ENCODE data around the gene TUBB4A.

TUBB4A gene

DNA sequence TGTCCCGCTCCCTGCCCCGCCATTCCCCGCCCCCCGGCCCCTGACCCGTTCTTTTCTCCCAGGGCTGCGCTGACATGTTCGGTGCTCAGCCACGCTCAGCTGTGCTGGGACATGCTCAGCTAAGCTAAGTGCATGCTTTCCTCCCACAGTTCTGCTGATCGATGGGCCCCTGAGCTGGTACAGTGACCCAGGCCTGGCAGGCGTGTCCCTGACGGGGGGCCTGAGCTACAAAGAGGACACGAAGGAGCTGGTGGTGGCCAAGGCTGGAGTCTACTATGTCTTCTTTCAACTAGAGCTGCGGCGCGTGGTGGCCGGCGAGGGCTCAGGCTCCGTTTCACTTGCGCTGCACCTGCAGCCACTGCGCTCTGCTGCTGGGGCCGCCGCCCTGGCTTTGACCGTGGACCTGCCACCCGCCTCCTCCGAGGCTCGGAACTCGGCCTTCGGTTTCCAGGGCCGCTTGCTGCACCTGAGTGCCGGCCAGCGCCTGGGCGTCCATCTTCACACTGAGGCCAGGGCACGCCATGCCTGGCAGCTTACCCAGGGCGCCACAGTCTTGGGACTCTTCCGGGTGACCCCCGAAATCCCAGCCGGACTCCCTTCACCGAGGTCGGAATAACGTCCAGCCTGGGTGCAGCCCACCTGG lies 32.5 kb upstream of the TUBB4A start:
- TF ChIP-seq ZFX (IDR thresholded peaks at IDR 0.05; ENCODE audit: borderline replicate concordance): no peak
- TF ChIP-seq, protein P1, sequence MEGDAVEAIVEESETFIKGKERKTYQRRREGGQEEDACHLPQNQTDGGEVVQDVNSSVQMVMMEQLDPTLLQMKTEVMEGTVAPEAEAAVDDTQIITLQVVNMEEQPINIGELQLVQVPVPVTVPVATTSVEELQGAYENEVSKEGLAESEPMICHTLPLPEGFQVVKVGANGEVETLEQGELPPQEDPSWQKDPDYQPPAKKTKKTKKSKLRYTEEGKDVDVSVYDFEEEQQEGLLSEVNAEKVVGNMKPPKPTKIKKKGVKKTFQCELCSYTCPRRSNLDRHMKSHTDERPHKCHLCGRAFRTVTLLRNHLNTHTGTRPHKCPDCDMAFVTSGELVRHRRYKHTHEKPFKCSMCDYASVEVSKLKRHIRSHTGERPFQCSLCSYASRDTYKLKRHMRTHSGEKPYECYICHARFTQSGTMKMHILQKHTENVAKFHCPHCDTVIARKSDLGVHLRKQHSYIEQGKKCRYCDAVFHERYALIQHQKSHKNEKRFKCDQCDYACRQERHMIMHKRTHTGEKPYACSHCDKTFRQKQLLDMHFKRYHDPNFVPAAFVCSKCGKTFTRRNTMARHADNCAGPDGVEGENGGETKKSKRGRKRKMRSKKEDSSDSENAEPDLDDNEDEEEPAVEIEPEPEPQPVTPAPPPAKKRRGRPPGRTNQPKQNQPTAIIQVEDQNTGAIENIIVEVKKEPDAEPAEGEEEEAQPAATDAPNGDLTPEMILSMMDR (IDR thresholded peaks at IDR 0.05): no peak
- H3K27ac ChIP-seq: no peak overlapping the region

DNA sequence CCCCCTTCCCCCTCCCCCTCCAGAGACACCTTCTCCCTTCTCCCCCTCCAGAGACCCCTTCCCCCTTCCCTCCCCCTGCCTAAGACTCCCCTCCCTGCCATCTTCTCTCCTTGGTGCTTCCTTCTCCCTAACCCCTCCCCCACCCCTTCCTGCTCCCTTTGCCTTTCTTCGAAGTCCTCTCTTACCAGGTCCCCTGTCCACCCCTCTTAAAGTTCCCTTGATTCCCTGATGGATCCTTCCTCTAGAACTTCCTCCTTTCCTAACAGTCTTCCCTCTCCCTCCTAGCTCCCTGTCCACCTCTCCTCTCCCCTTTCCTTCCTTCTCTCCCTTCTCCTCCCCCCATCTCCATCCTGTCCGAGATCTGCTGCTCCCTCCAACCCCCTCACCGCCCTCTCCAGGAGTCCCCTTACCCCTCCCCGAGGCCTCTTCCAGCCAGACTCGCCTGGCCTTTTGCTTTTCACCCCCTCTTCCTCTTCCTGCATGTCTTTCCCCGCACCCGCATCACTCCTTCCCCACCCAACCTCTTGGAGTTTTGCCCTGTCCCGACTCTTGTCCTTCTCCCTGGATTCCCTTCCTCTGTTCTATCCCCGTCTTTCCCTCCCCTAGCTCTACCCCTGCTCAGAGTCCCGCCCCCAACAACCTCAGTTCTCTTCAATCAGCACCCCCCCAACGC lies 31.8 kb upstream of the TUBB4A start:
- no peak for TF ChIP-seq ZFX (IDR thresholded peaks at IDR 0.05; ENCODE audit: borderline replicate concordance)
- TF ChIP-seq, protein P1 (IDR thresholded peaks at IDR 0.05): no peak
- no peak overlapping the region for H3K27ac ChIP-seq

DNA sequence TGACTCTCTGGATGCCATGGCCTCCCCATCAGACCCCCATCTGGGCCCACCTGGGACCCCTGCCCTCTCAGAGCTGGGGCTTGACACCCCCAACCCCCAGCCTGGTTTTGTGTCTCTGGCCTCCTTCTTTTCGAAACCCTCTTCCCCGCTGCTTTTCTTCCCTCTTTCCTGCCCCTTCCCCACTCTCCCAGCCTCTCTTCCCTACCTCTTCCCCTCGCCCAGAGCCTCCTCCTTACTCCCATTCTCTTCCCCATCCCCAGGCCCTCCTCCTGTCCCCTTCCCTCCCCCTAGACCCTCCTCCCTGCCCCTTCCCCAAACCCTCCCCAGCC lies 30.9 kb upstream of the TUBB4A start:
- no peak for TF ChIP-seq ZFX (IDR thresholded peaks at IDR 0.05; ENCODE audit: borderline replicate concordance)
- TF ChIP-seq, protein P1 (IDR thresholded peaks at IDR 0.05): no peak

DNA sequence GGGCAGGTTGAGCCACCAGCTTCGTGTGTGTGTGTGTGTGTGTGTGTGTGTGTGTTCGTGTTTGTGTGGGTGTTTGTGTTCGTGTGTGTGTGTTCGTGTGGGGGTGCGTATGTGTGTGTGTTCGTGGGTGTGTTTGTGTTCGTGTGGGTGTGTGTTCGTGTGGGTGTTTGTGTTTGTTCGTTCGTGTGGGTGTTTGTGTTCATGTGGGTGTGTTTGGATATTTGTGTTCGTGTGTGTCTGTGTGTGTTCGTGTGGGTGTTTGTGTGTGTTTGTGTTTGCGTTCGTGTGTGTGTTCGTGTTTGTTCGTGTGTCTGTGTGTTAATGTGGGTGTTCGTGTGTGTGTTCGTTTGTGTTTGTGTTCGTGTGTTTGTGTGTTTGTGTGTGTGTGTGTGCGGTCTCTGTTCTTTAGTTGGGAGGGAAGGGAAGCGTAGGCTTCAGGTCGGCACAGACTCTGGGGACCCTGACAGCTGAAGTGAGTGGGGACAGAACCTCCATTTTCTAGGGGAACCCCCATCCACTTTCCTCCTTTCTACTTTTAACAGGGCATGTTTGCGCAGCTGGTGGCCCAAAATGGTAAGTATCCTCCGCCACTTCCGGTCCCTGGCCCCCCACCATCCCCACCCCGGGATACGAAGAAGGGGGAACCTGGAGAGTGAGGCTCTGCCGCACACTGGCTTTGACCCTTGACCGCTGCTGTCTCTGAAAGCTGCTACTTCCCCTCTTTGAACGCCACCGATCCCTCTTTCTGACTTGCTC lies 30.3 kb upstream of the TUBB4A start:
- no peak overlapping the region for H3K27ac ChIP-seq
- no peak for TF ChIP-seq ZFX (IDR thresholded peaks at IDR 0.05; ENCODE audit: borderline replicate concordance)
- TF ChIP-seq, protein P1 (IDR thresholded peaks at IDR 0.05): no peak

More for the DNA sequence above, 30.9 kb upstream of the TUBB4A start:
- H3K27ac ChIP-seq: no peak overlapping the region

DNA sequence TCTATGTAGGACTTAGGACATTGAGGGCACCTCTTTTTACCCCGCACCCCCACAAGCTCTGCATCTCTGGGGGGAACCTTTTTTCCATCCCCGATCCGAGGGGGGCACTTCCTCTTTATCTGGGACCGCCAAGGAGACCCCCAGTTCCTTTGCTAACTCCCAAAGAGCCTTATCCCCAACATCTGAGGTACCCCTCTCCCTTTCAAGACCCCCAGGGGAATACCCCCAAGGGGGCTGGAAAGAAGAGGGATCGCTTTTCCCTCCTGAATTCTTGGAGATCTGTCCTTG lies 29.8 kb upstream of the TUBB4A start:
- TF ChIP-seq, protein P1 (IDR thresholded peaks at IDR 0.05): no peak
- TF ChIP-seq ZFX (IDR thresholded peaks at IDR 0.05; ENCODE audit: borderline replicate concordance): no peak
- H3K27ac ChIP-seq: no peak overlapping the region

DNA sequence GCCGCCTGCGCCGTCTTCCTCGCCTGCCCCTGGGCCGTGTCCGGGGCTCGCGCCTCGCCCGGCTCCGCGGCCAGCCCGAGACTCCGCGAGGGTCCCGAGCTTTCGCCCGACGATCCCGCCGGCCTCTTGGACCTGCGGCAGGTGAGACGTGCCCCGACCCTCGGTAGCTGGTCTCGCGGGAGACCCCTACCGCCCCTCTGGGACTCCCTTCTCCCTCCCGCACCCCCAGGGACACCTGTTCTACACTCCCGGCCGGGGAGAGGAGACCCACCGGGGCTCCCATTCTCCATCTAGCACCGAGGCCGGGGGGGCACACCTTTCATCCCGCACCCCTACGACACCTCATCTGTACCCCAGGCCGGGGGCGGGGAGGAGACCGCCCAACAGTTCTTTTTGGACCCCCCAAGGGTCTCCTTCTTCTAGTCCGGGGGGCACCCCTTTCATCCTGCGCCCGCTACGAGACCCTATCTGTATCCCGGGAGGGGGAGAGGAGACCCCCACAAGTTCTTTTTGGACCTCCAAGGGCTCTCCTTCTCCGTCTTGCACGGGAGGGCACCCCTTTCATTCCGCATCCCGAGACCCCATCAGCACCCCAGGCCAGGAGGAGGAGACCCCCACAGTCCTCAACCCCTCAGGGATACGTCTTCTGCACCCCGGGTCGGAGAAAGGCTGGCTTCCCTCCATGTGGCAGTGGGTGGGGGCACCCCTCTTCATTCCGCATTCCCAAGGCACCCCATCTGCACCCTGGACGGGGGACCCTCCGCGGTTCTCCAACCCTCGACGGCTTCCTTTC lies 29.2 kb upstream of the TUBB4A start:
- TF ChIP-seq, protein P1 (IDR thresholded peaks at IDR 0.05): no peak
- TF ChIP-seq ZFX (IDR thresholded peaks at IDR 0.05; ENCODE audit: borderline replicate concordance): no peak
- H3K27ac ChIP-seq: peak overlapping the region; percentile 71
